Ramos (cell line): ENCODE measurements around the gene CD8A.
"Not testable (repeated sequence)": the region's sequence is repeated elsewhere in the genome, so short reads cannot be mapped to it uniquely, and the experiment has no call there.

Experiments
- in situ Hi-C: fragments of 300-500 bp; cut with MboI; formaldehyde crosslinking; loops from one replicate; pipeline ENCODE4 v1.14.3; 2022; ENCODE audit warnings: low sequenced_read_pairs; ENCODE audit not compliant: unreplicated experiment

CD8A gene

GRCh38 chr2:86790676-86791572 lies at the start of gene CD8A:
Gene CD8A, minus strand, starts transcription at chr2:86790913. Its CDS starts 88 bp downstream, at chr2:86790825.
- in situ Hi-C loops: no loop called here

DNA sequence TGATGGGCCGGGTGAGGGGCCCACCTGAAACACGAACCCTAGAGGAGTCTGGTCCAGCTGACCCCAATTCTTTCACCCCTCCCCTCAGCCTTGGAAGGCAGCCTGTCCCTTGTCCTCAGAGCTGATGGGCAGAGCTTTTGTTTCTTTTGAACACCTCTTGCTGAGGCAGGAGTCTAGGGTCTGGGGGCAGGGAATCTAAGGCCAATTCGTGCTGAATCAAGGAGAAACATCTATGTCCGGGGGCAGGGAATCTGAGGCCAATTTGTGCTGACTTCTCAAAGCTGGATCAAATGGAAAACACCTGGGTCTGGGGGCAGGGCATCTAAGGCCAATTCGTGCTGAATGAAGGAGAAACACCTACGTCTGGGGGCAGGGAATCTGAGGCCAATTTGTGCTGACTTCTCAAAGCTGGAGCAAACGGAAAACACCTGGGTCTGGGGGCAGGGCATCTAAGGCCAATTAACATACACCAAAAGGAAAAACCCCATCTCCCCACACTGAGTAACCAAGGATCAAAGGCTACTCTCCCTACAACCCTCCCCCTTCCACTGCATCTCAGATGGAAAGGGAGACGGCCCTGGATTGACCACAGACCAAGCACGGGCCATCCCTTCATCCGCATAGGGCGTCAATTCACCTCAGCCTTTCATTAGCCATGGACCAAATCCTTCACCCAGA lies 49.3 kb upstream of the CD8A start:
- in situ Hi-C loops: not testable (repeated sequence)

GRCh38 chr2:86839455-86839854 lies 48.7 kb upstream of the CD8A start:
- in situ Hi-C loops: not testable (repeated sequence)

GRCh38 chr2:86837714-86838113 lies 47.0 kb upstream of the CD8A start:
- in situ Hi-C loops: not testable (repeated sequence)

DNA sequence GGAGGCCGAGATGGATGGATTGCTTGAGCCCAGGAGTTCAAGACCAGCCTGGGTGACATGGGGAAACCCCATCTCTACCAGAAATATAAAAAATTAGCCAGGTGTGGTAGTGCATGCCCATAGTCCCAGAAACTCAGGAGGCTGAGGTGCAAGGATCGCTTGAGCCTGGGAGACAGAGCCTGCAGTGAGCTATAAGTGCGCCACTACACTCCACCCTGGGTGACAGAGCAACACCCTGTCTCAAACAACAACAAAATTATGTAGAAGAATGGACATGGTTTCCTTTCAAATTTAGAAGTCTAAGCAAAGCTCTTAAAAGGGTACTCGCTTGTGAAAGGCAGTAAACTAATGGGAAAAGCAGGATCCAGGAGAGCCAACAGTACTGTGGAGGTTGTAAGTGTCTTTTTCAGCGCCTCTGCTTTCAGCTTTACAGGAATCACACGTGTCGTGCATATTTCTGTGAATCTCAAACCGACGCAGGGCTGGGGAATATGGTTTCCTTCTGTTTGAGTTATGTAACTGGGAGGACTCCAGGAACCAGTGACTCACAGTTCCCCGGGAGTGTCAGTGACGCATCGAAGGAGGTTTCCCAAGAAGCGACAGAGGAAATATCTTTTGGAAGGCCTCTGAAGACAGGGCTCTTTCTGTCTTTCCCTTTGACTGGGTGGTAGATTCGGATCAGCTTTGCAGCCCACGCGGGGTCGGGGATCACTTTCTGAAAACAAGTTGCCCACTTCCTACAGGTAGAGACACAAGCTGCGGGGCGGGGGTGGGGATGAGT lies 46.4 kb upstream of the CD8A start:
- in situ Hi-C loops: not testable (repeated sequence)

DNA sequence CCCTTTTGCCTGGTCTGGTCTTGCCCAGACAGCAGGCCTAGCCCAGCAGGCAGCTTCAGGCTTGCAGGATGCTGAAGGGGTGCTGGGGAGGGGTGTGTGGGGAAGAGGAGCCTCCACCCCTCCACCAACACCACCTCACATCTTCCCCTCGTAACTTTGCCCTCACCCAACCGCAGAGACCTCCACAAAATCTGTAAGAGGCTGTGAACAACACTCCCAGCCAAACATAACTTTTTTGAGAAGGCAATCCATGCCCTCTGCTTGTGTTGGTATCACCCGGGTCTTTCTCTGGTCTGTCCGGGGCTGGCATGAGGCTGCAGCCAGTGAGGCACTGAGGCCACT lies 44.8 kb upstream of the CD8A start:
- in situ Hi-C loops: not testable (repeated sequence)

DNA sequence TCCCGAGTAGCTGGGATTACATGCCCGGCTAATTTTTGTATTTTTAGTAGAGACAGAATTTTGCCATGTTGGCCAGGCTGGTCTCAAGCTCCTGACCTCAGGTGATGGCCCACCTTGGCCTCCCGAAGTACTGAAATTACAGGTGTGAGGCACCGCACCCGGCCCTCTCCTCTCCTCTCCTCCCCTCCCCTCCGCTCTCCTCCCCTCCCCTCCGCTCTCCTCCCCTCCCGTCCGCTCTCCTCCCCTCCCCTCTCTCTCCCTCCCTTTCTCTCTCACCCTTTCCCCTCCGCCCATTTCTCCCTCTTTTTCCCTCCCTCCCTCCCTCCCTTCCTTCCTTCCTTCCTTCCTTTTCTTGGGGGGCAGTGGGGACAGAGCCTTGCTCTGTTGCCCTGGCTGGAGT lies 42.6 kb upstream of the CD8A start:
- in situ Hi-C loops: no loop called here

- in situ Hi-C loops: no loop called here
Measured at GRCh38 chr2:86832334-86833096, 41.8 kb upstream of the CD8A start.

DNA sequence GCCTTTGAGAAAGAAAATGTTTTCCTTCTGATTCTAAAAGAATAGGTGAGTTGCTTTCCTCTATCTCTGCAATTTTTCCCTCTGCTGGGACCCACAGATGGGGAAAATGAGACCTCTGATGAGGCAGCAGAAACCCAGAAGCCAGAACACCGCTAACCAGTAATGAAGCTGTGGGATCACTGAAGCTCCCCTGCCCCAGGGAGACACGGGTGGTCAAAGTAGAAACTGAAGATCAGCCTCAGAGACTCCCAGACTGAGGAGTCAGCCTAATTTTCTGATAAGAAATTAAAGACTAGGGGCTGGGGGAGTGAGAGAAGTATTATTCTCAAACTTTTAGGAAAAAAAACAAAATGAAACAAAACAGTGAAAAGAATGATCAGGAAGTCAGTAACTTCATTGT lies 40.8 kb upstream of the CD8A start:
- in situ Hi-C loops: no loop called here

- in situ Hi-C loops: no loop called here
Measured at GRCh38 chr2:86826951-86827350, 36.2 kb upstream of the CD8A start.

GRCh38 chr2:86825693-86826381 lies 35.1 kb upstream of the CD8A start:
- in situ Hi-C loops: no loop called here

DNA sequence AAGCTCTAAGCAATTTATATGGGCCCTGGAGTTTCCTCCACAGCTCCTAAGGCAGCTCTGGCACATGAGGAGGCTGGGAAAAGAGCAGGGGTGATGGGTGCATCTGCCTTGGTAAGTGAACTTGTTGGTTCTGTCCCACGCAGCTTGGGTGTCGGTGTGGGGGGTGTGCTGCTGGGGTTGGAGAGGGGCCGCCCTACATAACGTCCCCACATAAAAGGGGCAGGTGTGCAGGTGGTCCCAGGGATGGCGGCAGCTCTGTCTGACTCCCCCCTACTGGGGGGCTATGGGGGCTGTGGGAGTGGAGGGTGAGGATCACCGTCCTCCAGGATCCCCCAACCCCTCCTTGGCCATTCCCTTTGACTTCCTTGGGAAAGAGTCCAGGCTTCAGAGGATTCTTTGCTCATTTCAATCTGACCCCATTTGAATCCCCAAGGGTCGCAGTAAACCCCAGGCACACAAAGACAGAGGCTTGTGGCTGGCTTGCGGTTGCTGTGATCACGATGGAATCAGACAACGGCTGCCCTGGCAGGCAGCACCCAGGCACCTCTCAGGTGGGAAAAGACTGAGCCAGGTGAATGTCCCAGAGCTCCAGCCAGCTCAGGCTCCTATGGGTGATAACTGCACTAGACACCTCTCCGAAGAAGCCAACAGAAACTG lies 34.5 kb upstream of the CD8A start:
- in situ Hi-C loops: no loop called here

DNA sequence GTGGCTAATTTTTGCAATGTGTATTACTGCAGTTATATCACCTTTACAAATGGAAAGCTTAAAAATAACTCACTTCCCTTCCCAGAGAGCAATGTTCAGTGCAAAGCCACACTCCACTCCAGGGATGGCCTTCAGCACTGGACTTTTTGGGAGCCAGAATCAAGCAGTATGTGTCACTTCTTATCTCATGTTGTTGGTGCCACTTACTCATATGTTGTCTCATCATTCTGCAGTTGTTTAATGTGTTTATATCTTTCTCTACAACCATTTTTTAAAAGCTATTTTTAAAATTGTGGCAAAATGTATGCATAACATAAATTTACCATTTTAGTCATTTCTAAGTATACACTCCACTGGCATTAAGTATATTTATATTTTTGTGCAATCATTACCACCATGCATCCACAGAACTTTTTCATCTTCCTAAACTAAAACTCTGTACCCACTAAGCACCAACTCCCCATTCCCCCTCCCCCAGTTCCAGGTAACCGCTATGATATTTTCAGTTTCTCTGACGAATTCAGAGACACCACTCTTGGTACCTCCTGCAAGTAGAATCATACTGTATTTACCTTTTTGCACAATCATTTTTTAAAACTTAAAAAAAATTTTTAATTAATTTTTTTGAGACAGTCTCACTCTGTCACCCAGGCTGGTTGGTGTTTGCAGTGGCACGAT lies 32.1 kb upstream of the CD8A start:
- in situ Hi-C loops: no loop called here

DNA sequence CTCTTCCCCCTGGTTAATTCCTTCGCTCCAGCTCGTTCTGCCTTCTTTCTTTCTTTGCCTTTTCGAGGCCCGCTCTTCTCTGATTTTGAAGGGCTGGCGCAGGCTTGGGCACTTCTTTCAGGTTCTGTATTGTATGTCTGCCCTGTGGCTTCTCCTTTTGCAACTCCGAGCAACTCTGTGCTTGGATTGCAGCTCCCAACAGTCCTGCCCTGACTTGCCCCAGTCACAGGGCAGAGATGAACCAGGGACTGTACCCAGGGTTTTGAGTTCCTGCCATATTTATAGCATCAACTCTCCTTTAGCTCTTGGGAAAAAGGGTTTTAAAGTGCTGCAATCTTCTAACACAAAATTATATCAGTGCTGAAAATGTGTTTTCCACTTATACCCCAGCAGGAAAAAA lies 31.1 kb upstream of the CD8A start:
- in situ Hi-C loops: no loop called here

DNA sequence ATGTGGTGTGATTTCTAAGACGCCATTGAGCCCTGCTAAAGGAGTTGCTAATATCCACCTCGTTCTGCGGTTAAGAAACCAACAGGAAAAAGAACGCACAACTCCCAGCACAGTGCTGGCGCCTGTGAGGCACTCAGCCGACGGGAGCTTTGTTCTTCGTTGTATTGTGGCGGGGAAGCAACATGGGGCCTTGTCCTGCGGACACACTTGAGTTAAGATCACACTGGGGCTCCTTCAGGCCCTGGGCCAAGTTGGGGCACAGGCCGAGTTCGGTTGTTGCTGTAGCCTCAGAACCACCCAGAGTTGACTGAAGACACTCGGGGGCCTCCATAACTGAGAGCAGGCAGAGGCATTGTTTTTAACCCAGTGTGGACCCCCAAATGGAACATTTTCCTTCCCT lies 30.6 kb upstream of the CD8A start:
- in situ Hi-C loops: no loop called here

DNA sequence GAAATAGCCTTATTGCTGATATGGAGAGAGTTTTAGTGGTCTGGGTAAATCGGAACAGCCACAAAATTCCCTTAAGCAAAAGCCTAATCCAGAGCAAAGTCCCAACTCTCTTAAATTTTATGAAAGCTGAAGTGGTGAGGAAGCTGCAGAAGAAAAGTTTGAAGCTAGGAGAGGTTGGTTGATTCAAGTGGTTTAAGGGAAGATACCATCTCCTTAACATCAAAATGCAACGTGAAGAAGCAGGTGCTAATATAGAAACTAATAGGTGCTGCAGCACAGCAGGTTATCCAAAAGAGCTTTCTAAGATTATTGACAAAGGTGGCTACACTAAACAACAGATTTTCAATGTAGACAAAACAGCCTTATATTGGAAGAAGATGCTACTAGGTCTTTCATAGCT lies 28.2 kb upstream of the CD8A start:
- in situ Hi-C loops: no loop called here

DNA sequence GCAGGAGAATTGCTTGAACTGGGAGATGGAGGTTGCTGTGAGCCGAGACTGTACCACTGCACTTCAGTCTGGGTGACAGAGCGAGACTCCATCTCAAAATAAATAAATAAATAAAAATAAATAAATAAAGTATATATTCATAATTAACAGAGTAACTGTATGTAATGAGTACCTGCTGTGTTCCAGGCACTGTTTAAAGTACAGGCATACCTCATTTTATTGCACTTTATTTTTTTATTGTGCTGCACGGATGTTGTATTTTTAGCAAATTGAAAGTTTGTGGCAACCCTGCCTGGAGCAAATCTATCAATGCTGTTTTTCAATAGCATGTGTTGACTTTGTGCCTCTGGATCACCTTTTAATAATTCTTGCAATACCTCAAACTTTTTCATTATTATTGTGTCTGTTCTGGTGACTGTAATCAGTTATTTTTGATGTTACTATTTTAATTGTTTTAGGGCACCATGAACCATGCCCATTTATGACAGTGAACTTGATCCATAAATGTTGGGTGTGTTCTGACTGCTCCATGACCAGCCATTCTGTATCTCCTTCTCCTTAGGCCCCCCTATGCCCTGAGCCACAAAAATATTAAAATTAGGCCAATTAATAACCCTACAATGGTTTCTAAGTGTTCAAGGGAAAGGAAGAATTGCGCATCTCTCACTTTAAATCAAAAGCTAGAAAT lies 27.5 kb upstream of the CD8A start:
- in situ Hi-C loops: no loop called here

DNA sequence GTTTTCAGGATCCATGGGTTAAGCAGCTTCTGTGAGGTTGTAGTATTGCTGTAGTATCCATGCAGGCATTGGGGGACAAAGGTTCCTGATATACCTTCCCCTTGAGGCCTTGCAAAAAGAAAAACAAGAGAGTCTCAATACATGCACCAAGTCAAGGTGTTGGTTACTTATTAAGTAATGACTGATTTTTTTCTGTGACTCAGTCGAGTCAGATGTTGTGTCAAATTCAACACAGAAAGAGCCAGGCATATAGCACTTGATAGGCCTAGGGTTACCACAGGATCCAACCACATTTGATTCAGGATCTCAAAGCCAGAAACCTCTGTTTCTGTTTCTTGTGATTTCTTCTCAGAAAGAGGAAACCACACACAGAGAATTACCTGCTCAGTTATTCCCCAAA lies 24.9 kb upstream of the CD8A start:
- in situ Hi-C loops: no loop called here
